ENCODE results near the gene TTC33.

DNA sequence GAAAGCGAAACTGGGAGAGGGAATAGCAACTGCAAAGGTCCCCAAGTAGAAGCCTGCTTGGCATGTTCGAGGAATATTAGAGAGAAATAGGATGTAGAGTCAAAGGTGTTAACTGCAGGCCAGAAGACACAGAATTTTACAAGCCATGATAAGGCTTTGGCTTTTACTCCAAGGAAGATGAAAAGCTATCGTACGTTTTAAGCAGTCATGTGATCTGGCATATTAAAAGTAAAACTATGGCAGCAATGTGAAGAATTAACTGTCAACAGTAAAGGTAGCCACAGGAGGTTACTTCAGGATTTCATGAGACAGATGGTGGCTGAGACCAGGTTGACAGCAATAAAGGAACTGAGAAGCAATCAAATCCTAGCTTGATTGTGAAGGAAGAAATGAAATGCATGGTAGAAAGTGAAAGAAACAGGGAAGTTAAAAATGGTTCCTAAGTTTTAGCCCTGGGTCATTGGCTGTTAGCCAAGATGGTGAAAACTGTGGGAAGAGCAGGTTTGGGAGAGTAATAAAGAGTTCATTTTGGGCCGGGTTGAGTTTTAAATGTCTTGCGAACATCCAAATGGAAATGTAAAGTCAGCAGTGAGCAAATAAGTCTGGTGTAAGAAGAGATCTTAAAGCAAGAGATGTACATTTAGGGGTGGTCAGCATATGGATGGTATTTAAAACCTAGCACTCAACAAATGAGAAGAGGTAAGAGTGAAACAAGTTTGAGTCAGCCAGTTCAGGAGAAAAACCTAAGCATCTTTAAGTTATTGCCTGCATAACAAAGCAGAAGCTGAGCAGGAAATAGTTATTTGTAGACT, 20.3 kb upstream of the TTC33 start:
- TF ChIP-seq EZH2 (IDR thresholded peaks at IDR 0.05) (no peak), FOXP2 (optimal IDR thresholded peaks at IDR 0.05; ENCODE audit: control extremely low read depth, extremely low read length, insufficient read depth) (no peak), POLR2AphosphoS5 (IDR thresholded peaks at IDR 0.05; ENCODE audit: borderline replicate concordance, low read depth, low read length) (no peak)

Data from SK-N-MC (cell line).